ENCODE results near the gene OPCML. TPM values are rescaled to one million over a fixed set of nuclear protein-coding genes. Genes with fewer than 3 reads are reported as not detected.

Gene OPCML
- total and polyA plus RNA-seq, 9 donors: 0.59 to 3.5 (median 1.5) TPM

DNA sequence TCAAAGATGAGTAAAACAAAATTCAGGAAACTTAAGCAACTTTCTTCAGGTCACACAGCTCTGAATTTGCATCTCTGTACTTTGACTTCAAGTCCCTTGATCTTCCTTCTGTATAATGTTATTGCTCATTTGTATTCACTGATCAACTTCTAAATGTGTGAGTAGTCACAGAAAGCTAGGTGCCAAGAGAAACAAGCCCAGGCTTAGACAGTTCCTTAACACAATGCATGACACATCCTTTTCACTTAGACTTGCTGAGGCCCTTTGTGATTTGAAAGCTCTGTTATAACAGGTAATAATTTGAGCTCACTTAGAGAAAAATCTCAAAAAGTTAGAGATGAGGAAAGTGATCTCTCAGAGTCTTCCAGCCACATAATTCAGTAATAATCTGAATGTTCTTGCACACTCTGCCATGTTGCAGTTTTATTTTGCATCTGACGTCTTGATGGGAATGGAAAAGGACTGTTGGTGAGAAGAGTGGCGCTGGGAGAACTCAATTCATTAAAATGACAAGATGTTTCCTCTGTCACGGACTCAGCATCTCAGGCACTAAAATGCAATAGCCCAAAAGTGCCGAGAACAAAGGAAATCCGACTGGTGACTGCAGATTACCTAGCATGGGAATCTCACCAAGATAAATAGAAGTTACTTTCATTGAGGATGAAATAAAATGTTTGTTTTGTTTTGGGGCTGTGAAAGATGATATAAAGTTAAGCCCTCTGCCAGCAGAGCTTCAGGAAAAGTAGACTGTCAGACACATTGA, 665.3 kb downstream of the OPCML start:
- no peak overlapping the region for H3K4me3 ChIP-seq (ENCODE audit: low read length)
- no peaks in the 10 kb centered on the region for H3K36me3 ChIP-seq (ENCODE audit: control insufficient read depth, insufficient read depth, low read length)
- no peak overlapping the region for H3K27ac ChIP-seq (ENCODE audit: low read length)
- no peaks in the 10 kb centered on the region for H3K27me3 ChIP-seq (ENCODE audit: control insufficient read depth, insufficient read depth, low read length)
- DNase-seq: no peak
- no peaks in the 10 kb centered on the region for H3K9me3 ChIP-seq (replicated peaks; ENCODE audit: control insufficient read depth, low read depth, low read length)
- 45% methylated on average over 2 of the region's 5 CpGs for WGBS (ENCODE audit: insufficient coverage)
- H3K4me1 ChIP-seq (ENCODE audit: control insufficient read depth, insufficient read depth, low read length): no peaks in the 10 kb centered on the region

DNA sequence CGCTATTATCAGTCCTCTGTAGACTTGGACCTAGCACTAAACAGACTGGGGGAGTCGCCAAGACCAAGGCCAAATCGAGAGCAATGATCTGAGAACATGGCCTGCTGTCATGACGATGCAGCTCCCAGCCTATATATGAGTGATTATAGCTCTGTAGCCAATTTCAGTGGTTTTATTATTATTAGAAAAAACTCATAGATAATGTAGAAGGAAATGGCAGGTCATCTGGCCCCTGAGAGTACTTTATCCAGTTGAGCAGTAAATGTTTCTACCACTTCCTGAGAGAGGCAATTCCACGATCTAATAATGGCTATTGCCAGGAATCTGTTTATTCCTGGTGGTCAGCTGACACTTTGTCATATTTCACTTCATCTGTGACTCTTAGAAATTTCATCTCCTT, 666.7 kb downstream of the OPCML start:
- H3K9me3 ChIP-seq (replicated peaks; ENCODE audit: control insufficient read depth, low read depth, low read length): no peaks in the 10 kb centered on the region
- no peak for DNase-seq
- H3K27me3 ChIP-seq (ENCODE audit: control insufficient read depth, insufficient read depth, low read length): no peaks in the 10 kb centered on the region
- no peak overlapping the region for H3K27ac ChIP-seq (ENCODE audit: low read length)
- no peaks in the 10 kb centered on the region for H3K4me1 ChIP-seq (ENCODE audit: control insufficient read depth, insufficient read depth, low read length)
- no peaks in the 10 kb centered on the region for H3K36me3 ChIP-seq (ENCODE audit: control insufficient read depth, insufficient read depth, low read length)
- WGBS (ENCODE audit: insufficient coverage): 69% methylated on average over 2 of the region's 5 CpGs
- no peak overlapping the region for H3K4me3 ChIP-seq (ENCODE audit: low read length)

DNA sequence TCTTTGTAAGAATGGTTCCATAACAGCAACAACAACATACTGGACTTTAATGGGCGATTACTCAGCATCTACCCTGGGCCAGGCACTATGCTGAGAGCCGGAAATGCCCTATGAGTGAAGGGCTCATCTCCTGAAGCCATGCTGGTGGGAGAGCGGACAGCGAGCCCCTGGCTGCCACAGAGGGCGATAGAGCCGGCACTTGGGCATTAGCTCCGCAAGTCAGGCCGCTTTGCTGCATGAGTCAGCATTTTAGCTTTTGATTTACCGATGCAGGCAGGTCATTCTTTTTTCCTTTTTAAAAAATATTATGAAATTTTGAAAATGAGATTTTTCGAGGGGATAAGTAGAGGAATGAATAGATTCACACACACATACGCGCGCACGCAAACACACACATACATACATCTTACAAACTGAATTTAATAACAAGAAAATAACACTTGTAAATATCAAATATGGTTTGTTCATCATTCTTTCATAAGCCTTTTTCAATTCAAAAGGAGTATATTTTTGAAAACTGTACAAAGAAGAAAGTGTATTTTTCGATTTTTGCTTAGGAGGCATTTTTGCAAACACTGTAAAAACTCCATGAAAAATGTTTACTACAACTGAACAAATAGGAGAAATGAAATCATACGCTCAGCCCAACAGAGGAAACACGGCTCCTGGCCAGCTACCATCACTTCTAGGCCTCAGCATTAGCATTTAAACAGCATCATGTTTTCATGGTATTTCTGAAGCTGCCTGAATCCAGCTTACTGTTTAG, 667.3 kb downstream of the OPCML start:
- no peaks in the 10 kb centered on the region for H3K9me3 ChIP-seq (replicated peaks; ENCODE audit: control insufficient read depth, low read depth, low read length)
- H3K4me3 ChIP-seq (ENCODE audit: low read length): no peak overlapping the region
- H3K4me1 ChIP-seq (ENCODE audit: control insufficient read depth, insufficient read depth, low read length): no peaks in the 10 kb centered on the region
- H3K27ac ChIP-seq (ENCODE audit: low read length): no peak overlapping the region
- peak; percentile 52 for DNase-seq
- no peaks in the 10 kb centered on the region for H3K36me3 ChIP-seq (ENCODE audit: control insufficient read depth, insufficient read depth, low read length)
- no peaks in the 10 kb centered on the region for H3K27me3 ChIP-seq (ENCODE audit: control insufficient read depth, insufficient read depth, low read length)
- 69% methylated on average over 3 of the region's 17 CpGs for WGBS (ENCODE audit: insufficient coverage)

DNA sequence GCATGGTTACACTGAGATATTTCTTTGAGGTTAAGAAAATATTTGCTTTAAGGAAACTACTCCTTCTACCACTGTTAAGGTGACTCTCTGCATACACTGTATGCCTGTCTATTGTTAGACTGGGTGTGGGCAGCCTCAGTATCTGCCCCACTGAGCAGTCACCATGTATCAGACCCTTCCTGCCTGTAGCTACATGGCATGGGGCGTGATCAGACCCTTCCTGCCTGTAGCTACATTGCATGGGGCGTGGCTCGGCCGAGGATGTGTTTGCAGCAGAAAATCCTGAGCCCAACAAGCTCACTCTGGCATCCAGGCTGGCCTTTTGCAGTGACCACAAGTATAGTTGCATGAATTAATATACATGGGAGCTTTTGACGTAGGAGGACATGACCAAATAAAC, 669.4 kb downstream of the OPCML start:
- Histone ChIP-seq H3K4me1 (ENCODE audit: control insufficient read depth, insufficient read depth, low read length) (peaks cover 6% of the 10 kb centered on the region), H3K27me3 (ENCODE audit: control insufficient read depth, insufficient read depth, low read length) (no peaks in the 10 kb centered on the region), H3K4me3 (ENCODE audit: low read length) (no peak overlapping the region), H3K9me3 (replicated peaks; ENCODE audit: control insufficient read depth, low read depth, low read length) (no peaks in the 10 kb centered on the region), H3K27ac (ENCODE audit: low read length) (no peak overlapping the region), H3K36me3 (ENCODE audit: control insufficient read depth, insufficient read depth, low read length) (no peaks in the 10 kb centered on the region)
- DNase-seq: no peak
- 86% methylated on average over 5 of the region's 5 CpGs for WGBS (ENCODE audit: insufficient coverage)

DNA sequence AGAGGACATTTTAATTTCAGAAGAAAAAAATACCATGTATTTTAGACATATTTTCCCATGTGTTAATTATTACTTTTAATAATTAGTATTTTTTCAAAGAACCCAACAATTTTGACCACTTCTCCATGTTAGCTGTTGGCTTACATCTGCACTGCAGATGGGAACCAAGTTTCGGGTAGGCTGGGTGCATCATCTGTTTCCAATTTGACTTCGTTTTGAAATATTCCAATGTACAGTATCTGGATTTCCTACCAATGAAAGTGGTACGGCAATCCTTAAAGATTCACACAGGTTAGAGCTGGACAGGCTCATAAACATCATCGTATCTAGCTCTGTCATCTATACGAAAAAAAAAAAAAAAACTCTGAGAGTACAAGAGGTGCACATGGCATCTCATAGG, 670.2 kb downstream of the OPCML start:
- H3K27me3 ChIP-seq (ENCODE audit: control insufficient read depth, insufficient read depth, low read length): no peaks in the 10 kb centered on the region
- H3K4me1 ChIP-seq (ENCODE audit: control insufficient read depth, insufficient read depth, low read length): peaks cover 6% of the 10 kb centered on the region
- no peak for DNase-seq
- no peaks in the 10 kb centered on the region for H3K9me3 ChIP-seq (replicated peaks; ENCODE audit: control insufficient read depth, low read depth, low read length)
- H3K36me3 ChIP-seq (ENCODE audit: control insufficient read depth, insufficient read depth, low read length): no peaks in the 10 kb centered on the region
- no peak overlapping the region for H3K27ac ChIP-seq (ENCODE audit: low read length)
- no peak overlapping the region for H3K4me3 ChIP-seq (ENCODE audit: low read length)
- no CpG with 5 or more reads among the region's 5 CpGs for WGBS (ENCODE audit: insufficient coverage)

DNA sequence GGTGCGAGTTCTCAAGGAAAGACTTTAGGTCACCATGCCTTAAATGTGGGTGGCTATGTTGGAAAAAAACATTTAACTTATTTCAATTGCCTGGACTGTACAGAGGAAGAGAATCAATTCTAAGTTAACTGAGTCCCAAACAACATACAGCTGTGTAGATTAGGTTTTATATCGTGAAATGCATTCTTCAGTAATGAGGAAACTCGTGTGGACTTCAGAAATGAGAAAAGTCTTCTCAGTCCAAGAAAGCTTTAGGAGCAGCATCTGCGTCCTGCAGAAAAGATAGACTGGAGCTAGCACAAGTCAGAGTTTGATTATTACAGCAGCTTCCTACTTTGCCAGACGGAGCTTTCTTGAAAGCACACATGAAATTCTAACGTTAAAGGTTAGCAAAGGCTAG, 673.0 kb downstream of the OPCML start:
- no CpG with 5 or more reads among the region's 6 CpGs for WGBS (ENCODE audit: insufficient coverage)
- no peaks in the 10 kb centered on the region for H3K27me3 ChIP-seq (ENCODE audit: control insufficient read depth, insufficient read depth, low read length)
- peaks cover 6% of the 10 kb centered on the region for H3K4me1 ChIP-seq (ENCODE audit: control insufficient read depth, insufficient read depth, low read length)
- H3K9me3 ChIP-seq (replicated peaks; ENCODE audit: control insufficient read depth, low read depth, low read length): no peaks in the 10 kb centered on the region
- no peaks in the 10 kb centered on the region for H3K36me3 ChIP-seq (ENCODE audit: control insufficient read depth, insufficient read depth, low read length)
- DNase-seq: peak; percentile 66
- no peak overlapping the region for H3K27ac ChIP-seq (ENCODE audit: low read length)
- no peak overlapping the region for H3K4me3 ChIP-seq (ENCODE audit: low read length)

DNA sequence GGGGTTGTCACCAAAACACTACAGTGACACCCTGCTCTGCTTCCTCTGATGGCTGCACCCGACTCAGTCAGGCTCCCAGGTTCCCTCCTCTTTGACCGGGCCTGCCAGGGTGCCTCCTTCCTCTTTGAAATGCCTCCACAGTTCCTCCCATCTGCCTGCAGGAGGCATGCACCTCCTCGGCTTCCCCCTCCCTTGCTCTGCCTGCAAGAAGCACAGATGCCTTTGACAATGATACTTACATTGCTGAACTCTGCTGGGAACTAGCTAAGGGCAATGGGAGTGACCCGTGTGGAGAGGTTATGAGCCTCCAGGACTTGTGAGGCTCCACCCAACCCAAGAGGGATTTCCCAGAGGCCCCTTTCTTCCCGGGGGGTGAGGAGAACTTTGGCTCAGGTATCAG, 674.1 kb downstream of the OPCML start:
- no peaks in the 10 kb centered on the region for H3K27me3 ChIP-seq (ENCODE audit: control insufficient read depth, insufficient read depth, low read length)
- DNase-seq: peak; percentile 46
- no peak overlapping the region for H3K4me3 ChIP-seq (ENCODE audit: low read length)
- no peaks in the 10 kb centered on the region for H3K9me3 ChIP-seq (replicated peaks; ENCODE audit: control insufficient read depth, low read depth, low read length)
- WGBS (ENCODE audit: insufficient coverage): 9% methylated on average over 3 of the region's 5 CpGs
- no peaks in the 10 kb centered on the region for H3K36me3 ChIP-seq (ENCODE audit: control insufficient read depth, insufficient read depth, low read length)
- peaks cover 6% of the 10 kb centered on the region for H3K4me1 ChIP-seq (ENCODE audit: control insufficient read depth, insufficient read depth, low read length)
- no peak overlapping the region for H3K27ac ChIP-seq (ENCODE audit: low read length)

DNA sequence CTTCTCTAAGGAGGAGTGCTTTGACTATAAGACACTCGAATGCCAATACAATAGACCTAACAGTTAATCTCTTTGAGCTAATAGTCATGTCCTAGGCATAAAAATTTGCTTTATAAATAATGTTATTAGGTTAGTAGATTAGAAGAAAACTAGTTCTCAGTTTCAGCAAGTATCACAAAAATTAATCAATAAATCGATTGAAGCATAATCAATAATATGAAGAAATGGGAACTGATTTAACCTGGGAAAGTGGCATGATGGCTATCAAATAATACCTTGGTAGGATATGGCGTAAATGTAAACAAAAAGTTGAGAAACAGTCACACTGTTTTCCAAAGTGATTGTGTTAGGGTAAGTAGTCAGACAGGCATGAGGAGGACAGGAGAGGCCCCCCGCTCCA, 676.3 kb downstream of the OPCML start:
- Histone ChIP-seq H3K27me3 (ENCODE audit: control insufficient read depth, insufficient read depth, low read length) (no peaks in the 10 kb centered on the region), H3K36me3 (ENCODE audit: control insufficient read depth, insufficient read depth, low read length) (no peaks in the 10 kb centered on the region), H3K4me1 (ENCODE audit: control insufficient read depth, insufficient read depth, low read length) (peaks cover 6% of the 10 kb centered on the region), H3K27ac (ENCODE audit: low read length) (no peak overlapping the region), H3K4me3 (ENCODE audit: low read length) (no peak overlapping the region), H3K9me3 (replicated peaks; ENCODE audit: control insufficient read depth, low read depth, low read length) (no peaks in the 10 kb centered on the region)
- DNase-seq: no peak
- WGBS (ENCODE audit: insufficient coverage): 78% methylated on average over 2 of the region's 4 CpGs

DNA sequence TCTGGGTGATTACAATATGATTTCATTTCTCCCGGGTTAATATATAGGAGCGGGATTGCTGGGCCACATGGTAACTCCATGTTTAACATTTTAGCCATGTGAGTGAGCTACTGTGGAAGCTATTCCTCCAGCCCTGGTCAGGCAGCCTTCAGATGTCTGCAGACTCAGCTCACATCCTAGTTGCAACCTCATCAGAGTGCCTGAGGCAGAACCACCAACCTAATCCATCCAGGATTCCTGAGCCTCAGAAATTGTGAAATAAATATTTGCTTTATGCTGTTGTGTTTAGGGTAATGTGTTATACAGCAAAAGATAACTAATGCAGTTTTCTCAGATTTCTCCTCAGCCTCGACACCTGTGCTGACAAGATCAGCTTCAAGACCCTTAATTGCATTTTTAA, 676.8 kb downstream of the OPCML start:
- no peaks in the 10 kb centered on the region for H3K9me3 ChIP-seq (replicated peaks; ENCODE audit: control insufficient read depth, low read depth, low read length)
- WGBS (ENCODE audit: insufficient coverage): 100% methylated on average over 1 of the region's 3 CpGs
- H3K27ac ChIP-seq (ENCODE audit: low read length): no peak overlapping the region
- DNase-seq: no peak
- H3K4me3 ChIP-seq (ENCODE audit: low read length): no peak overlapping the region
- no peaks in the 10 kb centered on the region for H3K36me3 ChIP-seq (ENCODE audit: control insufficient read depth, insufficient read depth, low read length)
- H3K27me3 ChIP-seq (ENCODE audit: control insufficient read depth, insufficient read depth, low read length): no peaks in the 10 kb centered on the region
- peaks cover 6% of the 10 kb centered on the region for H3K4me1 ChIP-seq (ENCODE audit: control insufficient read depth, insufficient read depth, low read length)

DNA sequence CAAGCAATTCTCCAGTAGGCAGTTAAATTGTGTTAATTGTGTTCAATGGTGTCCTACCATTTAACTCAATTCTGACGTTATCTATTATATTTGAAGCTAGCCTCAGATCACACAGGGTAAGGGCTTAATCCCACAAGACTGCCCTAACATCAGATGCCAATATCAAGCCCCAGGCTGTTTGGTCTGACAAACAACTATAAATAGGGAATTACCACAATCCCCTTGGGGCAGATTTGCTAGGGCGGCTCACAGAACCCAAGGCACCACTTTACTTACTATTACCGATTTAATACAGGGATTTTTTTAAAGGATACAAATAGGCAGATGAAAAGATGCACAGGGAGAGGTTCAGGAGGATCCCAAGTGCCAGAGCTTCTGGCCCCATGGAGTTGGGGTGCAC, 678.4 kb downstream of the OPCML start:
- H3K27me3 ChIP-seq (ENCODE audit: control insufficient read depth, insufficient read depth, low read length): no peaks in the 10 kb centered on the region
- no peak for DNase-seq
- no peaks in the 10 kb centered on the region for H3K9me3 ChIP-seq (replicated peaks; ENCODE audit: control insufficient read depth, low read depth, low read length)
- no peak overlapping the region for H3K4me3 ChIP-seq (ENCODE audit: low read length)
- peaks cover 8% of the 10 kb centered on the region for H3K4me1 ChIP-seq (ENCODE audit: control insufficient read depth, insufficient read depth, low read length)
- no peaks in the 10 kb centered on the region for H3K36me3 ChIP-seq (ENCODE audit: control insufficient read depth, insufficient read depth, low read length)
- no CpG with 5 or more reads among the region's 3 CpGs for WGBS (ENCODE audit: insufficient coverage)
- H3K27ac ChIP-seq (ENCODE audit: low read length): no peak overlapping the region

All from muscle of leg (tissue), 11 donors.